Measurements from ENCODE around the gene POLD4. TPM values are rescaled to one million over a fixed set of nuclear protein-coding genes. Genes with fewer than 3 reads are reported as not detected.

POLD4 gene
- total RNA-seq, 1 experiment from 2014 or later = 19.5 TPM

DNA sequence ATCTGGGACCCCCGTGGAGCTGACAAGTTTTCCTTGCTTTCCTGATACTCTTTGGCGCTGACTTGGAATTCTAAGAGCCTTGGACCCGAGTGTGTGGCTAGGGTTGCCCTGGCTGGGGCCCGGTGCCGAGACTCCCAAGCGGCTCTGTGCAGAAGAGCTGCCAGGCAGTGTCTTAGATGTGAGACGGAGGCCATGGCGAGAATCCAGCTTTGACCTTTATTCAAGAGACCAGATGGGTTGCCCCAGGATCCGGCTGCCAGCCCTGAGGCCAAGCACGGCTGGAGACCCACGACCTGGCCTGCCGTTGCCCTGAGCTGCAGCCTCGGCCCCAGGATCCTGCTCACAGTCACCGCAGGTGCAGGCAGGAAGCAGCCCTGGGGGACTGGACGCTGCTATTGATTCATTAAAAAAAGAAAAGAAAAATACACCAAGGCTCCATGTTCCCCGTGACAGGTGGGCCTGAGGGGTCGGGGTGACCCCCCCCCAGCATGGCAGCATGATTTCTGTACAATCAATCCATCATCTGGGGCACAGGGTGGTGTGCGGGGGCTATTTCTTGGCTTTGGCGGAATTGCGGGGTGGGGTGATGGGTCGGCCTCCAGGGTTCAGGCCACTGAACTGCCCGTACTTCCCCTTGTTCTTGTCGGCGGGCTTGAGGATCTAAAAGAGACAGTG is 44.8 kb upstream of the POLD4 start:
- H3K9ac ChIP-seq (ENCODE audit: extremely low read depth, insufficient read length, low read length) = no peak overlapping the region
- H3K4me3 Mint-ChIP-seq = peak overlapping the region in 1 of 2 experiments; percentile 14; a peak in 2 of 5 replicates
- no peak overlapping the region for H3K27ac ChIP-seq (ENCODE audit: insufficient read length, low read depth, low read length)

More for the DNA sequence above, 44.8 kb upstream of the POLD4 start:
- H3K27me3 Mint-ChIP-seq (ENCODE audit: low read depth) = no peaks in the 10 kb centered on the region
- no peaks in the 10 kb centered on the region for H4K20me1 ChIP-seq (ENCODE audit: control insufficient read depth, insufficient read depth, insufficient read length)
- H4K5ac ChIP-seq (ENCODE audit: insufficient read length, low read depth, low read length) = no peak overlapping the region
- H3K4me2 ChIP-seq (ENCODE audit: insufficient read depth, insufficient read length, low read length) = no peak overlapping the region
- peaks cover 17 to 55% (median 51%) of the 10 kb centered on the region in 3 experiments for H3K36me3 Mint-ChIP-seq (ENCODE audit: insufficient read depth in 1 of 3, low read depth in 3 of 3)
- no peak overlapping the region for H2BK5ac ChIP-seq (ENCODE audit: insufficient read length, low read length)
- peaks cover 16 to 18% of the 10 kb centered on the region in 2 experiments for H3K4me1 Mint-ChIP-seq
- no CpG with 5 or more reads among the region's 24 CpGs for WGBS (ENCODE audit: extremely low coverage, insufficient read length, low lambda C conversion rate)
- H3K23ac ChIP-seq (ENCODE audit: insufficient read length, low read depth, low read length) = no peak overlapping the region
- H3K23me2 ChIP-seq (ENCODE audit: insufficient read length, low read depth, low read length, poor library complexity, severe bottlenecking) = peaks cover 5% of the 10 kb centered on the region
- no peak overlapping the region for H3K56ac ChIP-seq (ENCODE audit: insufficient read length, low read depth, low read length)
- no peak for DNase-seq
- peak overlapping the region; percentile 55 to 87 (median 75); a peak in 3 of 7 replicates for H3K27ac Mint-ChIP-seq
- TF ChIP-seq, protein P1, sequence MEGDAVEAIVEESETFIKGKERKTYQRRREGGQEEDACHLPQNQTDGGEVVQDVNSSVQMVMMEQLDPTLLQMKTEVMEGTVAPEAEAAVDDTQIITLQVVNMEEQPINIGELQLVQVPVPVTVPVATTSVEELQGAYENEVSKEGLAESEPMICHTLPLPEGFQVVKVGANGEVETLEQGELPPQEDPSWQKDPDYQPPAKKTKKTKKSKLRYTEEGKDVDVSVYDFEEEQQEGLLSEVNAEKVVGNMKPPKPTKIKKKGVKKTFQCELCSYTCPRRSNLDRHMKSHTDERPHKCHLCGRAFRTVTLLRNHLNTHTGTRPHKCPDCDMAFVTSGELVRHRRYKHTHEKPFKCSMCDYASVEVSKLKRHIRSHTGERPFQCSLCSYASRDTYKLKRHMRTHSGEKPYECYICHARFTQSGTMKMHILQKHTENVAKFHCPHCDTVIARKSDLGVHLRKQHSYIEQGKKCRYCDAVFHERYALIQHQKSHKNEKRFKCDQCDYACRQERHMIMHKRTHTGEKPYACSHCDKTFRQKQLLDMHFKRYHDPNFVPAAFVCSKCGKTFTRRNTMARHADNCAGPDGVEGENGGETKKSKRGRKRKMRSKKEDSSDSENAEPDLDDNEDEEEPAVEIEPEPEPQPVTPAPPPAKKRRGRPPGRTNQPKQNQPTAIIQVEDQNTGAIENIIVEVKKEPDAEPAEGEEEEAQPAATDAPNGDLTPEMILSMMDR (conservative IDR thresholded peaks at IDR 0.05) = no peak
- H3K9me3 ChIP-seq (ENCODE audit: control insufficient read depth, low read depth, low read length) = no peaks in the 10 kb centered on the region
- H2BK20ac ChIP-seq (ENCODE audit: low read depth, low read length, poor library complexity, severe bottlenecking) = no peak overlapping the region
- no peak overlapping the region for H2BK12ac ChIP-seq (ENCODE audit: insufficient read length, low read depth, low read length)
- H3K4me1 ChIP-seq (ENCODE audit: insufficient read depth, low read length) = peaks cover 2% of the 10 kb centered on the region; the same call in 1 of the 2 replicates
- peaks cover 3% of the 10 kb centered on the region for H3K79me1 ChIP-seq (ENCODE audit: insufficient read depth, low read depth, low read length, poor library complexity, severe bottlenecking)
- H2AK5ac ChIP-seq (ENCODE audit: insufficient read length, low read length) = no peak overlapping the region
- no peak overlapping the region for H3T11ph ChIP-seq (ENCODE audit: low read length)
- H2BK120ac ChIP-seq (ENCODE audit: low read depth, low read length, poor library complexity, severe bottlenecking) = no peak overlapping the region
- no peaks in the 10 kb centered on the region for H3K27me3 ChIP-seq (ENCODE audit: insufficient read depth, low read length)
- H3K9me3 Mint-ChIP-seq = no peaks in the 10 kb centered on the region; a peak in 1 of 5 replicates
- H2BK15ac ChIP-seq (ENCODE audit: low read depth, low read length) = no peak overlapping the region
- no peak overlapping the region for H2AFZ ChIP-seq (ENCODE audit: low read length)
- no peak overlapping the region for H3K18ac ChIP-seq (ENCODE audit: insufficient read length, low read depth, low read length)
- H3K79me2 ChIP-seq (ENCODE audit: insufficient read depth, low read length) = peaks cover 4% of the 10 kb centered on the region; the same call in 1 of the 2 replicates
- H3K4ac ChIP-seq (ENCODE audit: low read depth, low read length) = no peak overlapping the region
- no peak overlapping the region for H4K8ac ChIP-seq (replicated peaks; ENCODE audit: insufficient read length, low read depth, low read length)
- no peak overlapping the region for H3K14ac ChIP-seq (ENCODE audit: insufficient read depth, low read length)
- H4K91ac ChIP-seq (ENCODE audit: insufficient read length, low read depth, low read length) = no peak overlapping the region

All from H9 (cell line).